Measurements from ENCODE around the gene RPL22. TPM values are rescaled to one million over a fixed set of nuclear protein-coding genes. Genes with fewer than 3 reads are reported as not detected.

Gene RPL22
- total and polyA plus RNA-seq, 12 donors: 223 to 639 (median 277) TPM

DNA sequence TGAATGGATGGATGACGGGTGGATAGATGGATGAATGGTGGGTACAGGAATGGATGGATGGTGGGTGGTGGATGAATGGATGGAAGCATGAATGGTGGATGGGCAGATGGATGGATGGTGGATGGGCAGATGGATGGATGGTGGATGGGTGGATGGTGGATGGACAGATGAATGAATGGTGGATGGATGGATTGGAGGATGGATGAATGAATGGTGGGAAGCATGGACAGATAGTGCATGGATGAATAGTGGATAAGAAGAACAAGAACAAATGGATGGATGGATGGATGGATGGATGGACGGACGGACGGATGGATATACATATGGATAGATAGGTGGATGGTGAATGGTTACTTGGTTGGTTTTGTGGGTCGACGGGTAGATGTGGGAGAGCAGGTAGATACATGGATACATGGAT lies 24.0 kb downstream of the RPL22 start:
- H3K36me3 ChIP-seq: no peaks in the 10 kb centered on the region
- DNase-seq (no peak), ATAC-seq (no peak)
- 88 to 95% methylated on average over 6 of the region's 6 CpGs for WGBS, 2 donors
- H3K27me3 ChIP-seq: peaks cover 20 to 87% (median 73%) of the 10 kb centered on the region in 7 donors
- no peaks in the 10 kb centered on the region for H3K9me3 ChIP-seq
- intact Hi-C loops (cut with DNase I): loop anchor here in 2 of 10 donors (10.0 kb wide), 2 partner anchors 121 to 131 kb away; partner anchors contain the start of gene KCNAB2 (in 1 of the 2)
- H3K4me3 ChIP-seq: no peak overlapping the region
- H3K4me1 ChIP-seq: peaks cover 3 to 10% (median 9%) of the 10 kb centered on the region in 9 donors
- TF ChIP-seq, protein P1, sequence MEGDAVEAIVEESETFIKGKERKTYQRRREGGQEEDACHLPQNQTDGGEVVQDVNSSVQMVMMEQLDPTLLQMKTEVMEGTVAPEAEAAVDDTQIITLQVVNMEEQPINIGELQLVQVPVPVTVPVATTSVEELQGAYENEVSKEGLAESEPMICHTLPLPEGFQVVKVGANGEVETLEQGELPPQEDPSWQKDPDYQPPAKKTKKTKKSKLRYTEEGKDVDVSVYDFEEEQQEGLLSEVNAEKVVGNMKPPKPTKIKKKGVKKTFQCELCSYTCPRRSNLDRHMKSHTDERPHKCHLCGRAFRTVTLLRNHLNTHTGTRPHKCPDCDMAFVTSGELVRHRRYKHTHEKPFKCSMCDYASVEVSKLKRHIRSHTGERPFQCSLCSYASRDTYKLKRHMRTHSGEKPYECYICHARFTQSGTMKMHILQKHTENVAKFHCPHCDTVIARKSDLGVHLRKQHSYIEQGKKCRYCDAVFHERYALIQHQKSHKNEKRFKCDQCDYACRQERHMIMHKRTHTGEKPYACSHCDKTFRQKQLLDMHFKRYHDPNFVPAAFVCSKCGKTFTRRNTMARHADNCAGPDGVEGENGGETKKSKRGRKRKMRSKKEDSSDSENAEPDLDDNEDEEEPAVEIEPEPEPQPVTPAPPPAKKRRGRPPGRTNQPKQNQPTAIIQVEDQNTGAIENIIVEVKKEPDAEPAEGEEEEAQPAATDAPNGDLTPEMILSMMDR (IDR thresholded peaks at IDR 0.05): no peak
- H3K27ac ChIP-seq: no peak overlapping the region

DNA sequence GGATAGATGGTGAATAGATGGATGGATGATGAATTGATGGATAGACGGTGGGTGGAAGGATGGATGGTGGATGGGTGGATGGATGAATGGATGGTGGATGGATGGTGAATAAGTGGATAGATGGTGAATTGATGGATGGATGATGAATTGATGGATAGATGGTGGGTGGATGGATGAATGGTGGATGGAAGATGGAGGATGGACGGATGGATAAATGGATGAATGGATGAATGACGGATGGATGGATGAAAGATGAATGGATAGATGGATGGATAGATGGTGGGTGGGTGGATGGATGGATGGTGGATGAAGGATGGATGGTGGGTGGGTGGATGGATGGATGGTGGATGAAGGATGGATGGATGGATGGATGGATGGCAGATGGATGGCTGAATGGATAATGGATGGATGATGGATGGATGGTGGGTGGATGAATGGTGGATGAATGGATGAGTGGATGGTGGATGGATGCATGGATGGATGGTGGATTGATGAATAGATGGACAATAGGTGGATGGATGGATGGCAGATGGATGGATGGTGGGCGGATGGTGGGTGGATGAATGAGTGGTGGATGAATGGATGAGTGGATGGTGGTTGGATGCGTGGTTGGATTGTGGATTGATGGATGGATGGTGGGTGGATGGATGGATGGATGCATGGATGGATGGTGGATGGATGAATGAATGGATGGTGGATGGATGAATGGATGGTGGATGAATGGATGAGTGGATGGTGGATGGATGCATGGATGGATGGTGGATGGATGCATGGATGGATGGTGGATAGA lies 24.6 kb downstream of the RPL22 start:
- peaks cover 20 to 85% (median 70%) of the 10 kb centered on the region in 7 donors for H3K27me3 ChIP-seq
- WGBS, 2 donors: 87 to 98% methylated on average over 5 of the region's 5 CpGs
- TF ChIP-seq, protein P1 (IDR thresholded peaks at IDR 0.05): no peak
- ATAC-seq: no peak
- no peak for DNase-seq
- H3K4me3 ChIP-seq: no peak overlapping the region
- H3K36me3 ChIP-seq: no peaks in the 10 kb centered on the region
- no peak overlapping the region for H3K27ac ChIP-seq
- intact Hi-C loops (cut with DNase I): loop anchor here in 2 of 10 donors (10.0 kb wide), 2 partner anchors 120 to 130 kb away; partner anchors contain the start of gene KCNAB2 (in 1 of the 2)
- no peaks in the 10 kb centered on the region for H3K9me3 ChIP-seq
- peaks cover 3 to 10% (median 9%) of the 10 kb centered on the region in 9 donors for H3K4me1 ChIP-seq

DNA sequence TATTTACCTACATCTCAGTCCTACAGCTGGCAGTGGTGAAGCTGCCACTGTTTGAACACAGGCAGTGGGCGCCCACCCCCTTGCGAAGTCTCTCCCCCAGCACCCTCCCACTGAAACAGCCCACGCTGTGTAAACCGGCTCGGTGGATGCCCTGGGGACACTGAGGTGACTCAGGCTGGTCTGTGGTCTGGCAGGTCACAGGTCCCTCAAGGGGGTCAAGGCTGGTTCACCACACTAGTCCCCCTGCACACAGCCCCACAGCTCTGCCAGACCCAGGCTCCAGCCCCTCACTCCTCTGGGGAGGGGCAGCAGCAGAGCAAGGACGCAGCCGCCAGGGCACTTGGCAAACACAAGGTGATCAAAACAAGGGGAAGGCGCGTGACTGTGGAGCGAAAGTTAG lies 26.8 kb downstream of the RPL22 start:
- H3K36me3 ChIP-seq: no peaks in the 10 kb centered on the region
- H3K4me1 ChIP-seq: no peaks in the 10 kb centered on the region
- no peak overlapping the region for H3K27ac ChIP-seq
- TF ChIP-seq, protein P1 (IDR thresholded peaks at IDR 0.05): no peak
- ATAC-seq: no peak
- H3K4me3 ChIP-seq: no peak overlapping the region
- no peak for DNase-seq
- H3K27me3 ChIP-seq: peaks cover 3 to 76% (median 52%) of the 10 kb centered on the region in 7 donors
- intact Hi-C loops (cut with DNase I): loop anchor here in 2 of 10 donors (10.0 kb wide), 2 partner anchors 118 to 128 kb away; partner anchors contain the start of gene KCNAB2 (in 1 of the 2)
- H3K9me3 ChIP-seq: no peaks in the 10 kb centered on the region
- 85 to 87% methylated on average over 10 of the region's 10 CpGs for WGBS, 2 donors

DNA sequence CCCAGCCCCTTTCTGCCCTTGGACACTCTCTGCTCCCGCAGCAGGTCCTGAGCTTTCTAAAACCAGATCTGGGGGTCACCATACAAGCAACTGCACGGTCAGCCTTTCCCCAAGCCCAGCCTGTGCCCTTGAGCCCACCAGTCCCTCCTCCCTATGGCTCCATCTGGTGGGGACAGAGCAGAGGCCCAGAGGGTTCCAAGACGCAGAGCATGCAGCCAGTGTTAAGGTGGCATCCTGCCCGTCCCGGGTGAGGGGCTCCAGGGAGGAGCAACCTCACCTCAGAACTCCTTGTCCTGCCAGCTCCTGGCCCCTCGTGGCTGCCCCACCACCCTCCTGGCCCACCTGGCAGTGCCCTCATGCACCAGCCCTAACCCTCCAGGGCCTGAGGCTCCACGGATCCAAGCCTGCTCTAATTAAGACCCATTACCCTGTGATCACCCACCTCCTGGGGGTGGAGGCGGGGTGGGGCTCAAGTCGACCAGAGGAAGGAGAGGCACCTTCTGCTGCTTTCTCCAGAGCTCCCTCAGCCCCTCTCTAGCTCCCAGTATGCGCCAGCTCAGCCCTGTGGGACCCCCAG lies 27.8 kb downstream of the RPL22 start:
- intact Hi-C loops (cut with DNase I): loop anchor here in 2 of 10 donors (10.0 kb wide), 2 partner anchors 117 to 127 kb away; partner anchors contain the start of gene KCNAB2 (in 1 of the 2)
- DNase-seq (no peak), ATAC-seq (peak in 5 of 8 donors; percentile 25 to 56 (median 33))

More for the DNA sequence above, 27.8 kb downstream of the RPL22 start:
- H3K27ac ChIP-seq: no peak overlapping the region
- no peaks in the 10 kb centered on the region for H3K36me3 ChIP-seq
- peaks cover 0 to 74% (median 43%) of the 10 kb centered on the region in 7 donors for H3K27me3 ChIP-seq
- H3K9me3 ChIP-seq: no peaks in the 10 kb centered on the region
- H3K4me1 ChIP-seq: no peaks in the 10 kb centered on the region
- no peak overlapping the region for H3K4me3 ChIP-seq
- TF ChIP-seq, protein P1 (IDR thresholded peaks at IDR 0.05): peak in 6 of 9 donors; percentile 17 to 40 (median 34)
- WGBS, 2 donors: 43 to 45% methylated on average over 10 of the region's 10 CpGs
